ENCODE measurements around the gene CPHXL. TPM values are rescaled to one million over a fixed set of nuclear protein-coding genes. Genes with fewer than 3 reads are reported as not detected.

CPHXL gene
- total and polyA plus RNA-seq, 2 of the 4 experiments (the other 2 are of a cell fraction), result not detected

DNA sequence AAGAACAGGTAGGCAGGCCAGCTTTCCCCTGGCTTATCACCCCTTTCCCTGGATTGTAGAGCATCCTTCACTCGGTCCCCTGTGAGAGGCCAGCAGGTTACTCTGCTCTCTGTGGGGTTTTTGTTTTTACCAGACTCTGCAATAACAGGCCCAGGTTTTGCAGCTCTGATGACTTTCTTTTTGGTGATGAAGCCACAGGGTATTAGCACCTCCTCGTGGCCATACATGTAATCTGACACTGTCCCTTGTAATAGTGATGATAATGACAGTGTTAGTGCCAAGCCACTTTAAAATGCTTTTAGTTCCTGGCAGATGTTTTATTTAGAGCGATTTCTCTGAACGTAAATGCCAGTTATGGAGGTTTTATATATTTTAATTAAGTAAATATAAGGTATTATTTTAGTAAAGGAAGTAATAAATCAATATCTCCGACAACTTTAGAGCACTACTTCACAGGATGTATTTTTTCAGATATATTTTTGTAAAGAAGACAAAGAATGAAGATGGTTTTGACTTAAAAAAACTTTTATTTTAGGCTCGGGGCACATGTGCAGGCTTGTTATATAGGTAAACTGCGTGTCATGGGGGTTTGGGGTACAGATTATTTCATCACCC is 38.0 kb upstream of the CPHXL start:
- no peaks in the 10 kb centered on the region for H3K36me3 ChIP-seq (ENCODE audit: control insufficient read depth, insufficient read depth, low read length)
- no peaks in the 10 kb centered on the region for H3K4me1 ChIP-seq (ENCODE audit: control insufficient read depth, insufficient read depth, low read length)
- H3K27ac ChIP-seq (ENCODE audit: insufficient read depth, low read length), result no peak overlapping the region
- H2AK9ac ChIP-seq (replicated peaks; ENCODE audit: low read depth, low read length, poor library complexity), result peak overlapping the region; percentile 11
- H3K23ac ChIP-seq (ENCODE audit: low read depth, low read length), result no peak overlapping the region
- H3K4me2 ChIP-seq (ENCODE audit: low read depth, low read length), result no peak overlapping the region; the same call in 1 of the 2 replicates
- H4K5ac ChIP-seq (ENCODE audit: low read depth, low read length), result no peak overlapping the region; the same call in 1 of the 2 replicates
- no CpG with 5 or more reads among the region's 7 CpGs for WGBS, 2 experiments (ENCODE audit: extremely low coverage in 2 of 2, insufficient read length in 1 of 2)
- H4K20me1 ChIP-seq (ENCODE audit: insufficient read depth, low read length), result no peaks in the 10 kb centered on the region
- H2AFZ ChIP-seq (replicated peaks; ENCODE audit: low read length, poor library complexity), result no peak overlapping the region
- H2AK5ac ChIP-seq (ENCODE audit: low read depth, low read length), result no peak overlapping the region
- H4K8ac ChIP-seq (ENCODE audit: low read depth in 2 of 2, low read length in 2 of 2), result no peak overlapping the region
- no peak overlapping the region for H2BK5ac ChIP-seq (ENCODE audit: low read depth, low read length, poor library complexity, severe bottlenecking)
- H3K4ac ChIP-seq (ENCODE audit: low read depth, low read length), result no peak overlapping the region
- H2BK15ac ChIP-seq (ENCODE audit: low read depth, low read length), result no peak overlapping the region
- H3K4me3 ChIP-seq (ENCODE audit: insufficient read depth, low read depth, low read length), result no peak overlapping the region
- no peak overlapping the region for H4K91ac ChIP-seq (ENCODE audit: insufficient read depth, low read depth, low read length)
- ChIA-PET CTCF (interaction anchor here (0.6 to 1.6 kb wide), 11 partner anchors 11 to 292 kb away, joined by 3 to 6 read pairs (median 4); no protein-coding TSS in a partner anchor), POLR2A (ENCODE audit: unreplicated experiment) (no interaction called here)
- H3K9ac ChIP-seq (ENCODE audit: low read depth, low read length), result no peak overlapping the region
- DNase-seq (peak; percentile 70), ATAC-seq (ENCODE audit: low read depth) (peak; percentile 98)
- BruUV-seq (replicated peaks), result no TSS peak
- H3K27me3 ChIP-seq (ENCODE audit: control insufficient read depth, insufficient read depth, low read length), result peaks cover 3% of the 10 kb centered on the region; the same call in 1 of the 2 replicates
- in situ Hi-C loops (cut with MboI; ENCODE audit: low sequenced_read_pairs), result loop anchor here (5.0 to 25.0 kb wide), 3 partner anchors 119 to 552 kb away; partner anchors contain the start of genes CTRB1, CTRB2, KARS1 and TERF2IP
- H3K9me1 ChIP-seq (ENCODE audit: insufficient read depth, low read length), result no peaks in the 10 kb centered on the region
- intact Hi-C loops (cut with micrococcal nuclease), result loop anchor here (1.0 kb wide), 4 partner anchors 116 to 293 kb away; partner anchors contain the start of gene ADAT1
- no peak overlapping the region for H3K14ac ChIP-seq (replicated peaks; ENCODE audit: low read depth, low read length)
- no peaks in the 10 kb centered on the region for H3K9me3 ChIP-seq (ENCODE audit: control insufficient read depth, insufficient read depth, low read length)
- H2BK120ac ChIP-seq (ENCODE audit: low read depth, low read length), result no peak overlapping the region
- peak; percentile 73 for TF ChIP-seq SMC3 (IDR thresholded peaks at IDR 0.05; ENCODE audit: low read depth, low read length)
- peak; percentile 93 for TF ChIP-seq RAD21 (IDR thresholded peaks at IDR 0.05; ENCODE audit: low read length)
- 0 out of 2 replicates have a peak, but pooled peaks have one; percentile 35 for TF ChIP-seq POLR2A (IDR thresholded peaks at IDR 0.05; ENCODE audit: low read depth, low read length)
- TF ChIP-seq CEBPB (IDR thresholded peaks at IDR 0.05; ENCODE audit: low read depth, low read length), result no peak
- TF ChIP-seq, protein P1, sequence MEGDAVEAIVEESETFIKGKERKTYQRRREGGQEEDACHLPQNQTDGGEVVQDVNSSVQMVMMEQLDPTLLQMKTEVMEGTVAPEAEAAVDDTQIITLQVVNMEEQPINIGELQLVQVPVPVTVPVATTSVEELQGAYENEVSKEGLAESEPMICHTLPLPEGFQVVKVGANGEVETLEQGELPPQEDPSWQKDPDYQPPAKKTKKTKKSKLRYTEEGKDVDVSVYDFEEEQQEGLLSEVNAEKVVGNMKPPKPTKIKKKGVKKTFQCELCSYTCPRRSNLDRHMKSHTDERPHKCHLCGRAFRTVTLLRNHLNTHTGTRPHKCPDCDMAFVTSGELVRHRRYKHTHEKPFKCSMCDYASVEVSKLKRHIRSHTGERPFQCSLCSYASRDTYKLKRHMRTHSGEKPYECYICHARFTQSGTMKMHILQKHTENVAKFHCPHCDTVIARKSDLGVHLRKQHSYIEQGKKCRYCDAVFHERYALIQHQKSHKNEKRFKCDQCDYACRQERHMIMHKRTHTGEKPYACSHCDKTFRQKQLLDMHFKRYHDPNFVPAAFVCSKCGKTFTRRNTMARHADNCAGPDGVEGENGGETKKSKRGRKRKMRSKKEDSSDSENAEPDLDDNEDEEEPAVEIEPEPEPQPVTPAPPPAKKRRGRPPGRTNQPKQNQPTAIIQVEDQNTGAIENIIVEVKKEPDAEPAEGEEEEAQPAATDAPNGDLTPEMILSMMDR (conservative IDR thresholded peaks at IDR 0.05; ENCODE audit: low read depth, low read length), result peak; percentile 84
- H2BK20ac ChIP-seq (ENCODE audit: low read depth, low read length), result no peak overlapping the region
- no peak overlapping the region for H3K18ac ChIP-seq (ENCODE audit: low read depth, low read length)
- H3K79me1 ChIP-seq (ENCODE audit: low read depth in 1 of 2, low read length in 2 of 2), result no peaks in the 10 kb centered on the region
- H3K56ac ChIP-seq (ENCODE audit: extremely low read depth, insufficient read depth, low read length), result no peak overlapping the region
- dilution Hi-C loops (cut with HindIII; ENCODE audit: low sequenced_read_pairs, unreplicated experiment), result no loop called here

Data from IMR-90 (cell line).